GM08714 (cell line): Measurements from ENCODE around the gene ZNF407.

ENCODE experiments used
- H3K4me3 ChIP-seq: fragments of 200-500 bp; sonication (Bioruptor generic); 2 replicates; pipeline ENCODE4 v1.5.1; 2014; ENCODE audit warnings: mild to moderate bottlenecking, low read length, inconsistent platforms
- ZNF274 ChIP-seq: IDR thresholded peaks from 2 replicates; pipeline ENCODE4 v1.6.1; 2012; ENCODE audit warnings: mild to moderate bottlenecking, low read depth, low read length

The ZNF407 gene

GRCh38 chr18:74725690-74726089 lies 128.0 kb downstream of the ZNF407 start:
- H3K4me3 ChIP-seq: no peak overlapping the region
- TF ChIP-seq ZNF274: no peak

GRCh38 chr18:74728586-74728985 lies 130.9 kb downstream of the ZNF407 start:
- no peak for TF ChIP-seq ZNF274
- no peak overlapping the region for H3K4me3 ChIP-seq

DNA sequence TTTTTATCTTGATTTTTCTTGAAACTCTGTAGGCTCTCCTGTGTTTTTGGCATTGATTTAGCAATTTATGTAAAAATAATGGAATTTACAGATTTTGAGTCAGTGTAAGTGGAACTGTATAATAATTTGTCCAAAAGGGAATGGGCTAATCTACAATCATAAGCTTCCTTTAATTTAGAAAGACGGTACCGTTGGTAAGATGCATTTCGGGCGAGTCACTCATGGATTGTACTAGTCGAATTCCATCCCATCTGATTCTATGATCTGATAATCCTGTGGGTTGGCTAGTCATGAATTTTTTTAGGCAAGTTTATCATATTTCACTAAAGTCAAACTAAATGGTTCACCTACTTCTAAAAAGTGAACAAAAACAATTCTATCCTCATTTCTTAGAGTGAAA lies 133.4 kb downstream of the ZNF407 start:
- TF ChIP-seq ZNF274: no peak
- no peak overlapping the region for H3K4me3 ChIP-seq

GRCh38 chr18:74732380-74732779 lies 134.7 kb downstream of the ZNF407 start:
- H3K4me3 ChIP-seq: no peak overlapping the region
- no peak for TF ChIP-seq ZNF274

DNA sequence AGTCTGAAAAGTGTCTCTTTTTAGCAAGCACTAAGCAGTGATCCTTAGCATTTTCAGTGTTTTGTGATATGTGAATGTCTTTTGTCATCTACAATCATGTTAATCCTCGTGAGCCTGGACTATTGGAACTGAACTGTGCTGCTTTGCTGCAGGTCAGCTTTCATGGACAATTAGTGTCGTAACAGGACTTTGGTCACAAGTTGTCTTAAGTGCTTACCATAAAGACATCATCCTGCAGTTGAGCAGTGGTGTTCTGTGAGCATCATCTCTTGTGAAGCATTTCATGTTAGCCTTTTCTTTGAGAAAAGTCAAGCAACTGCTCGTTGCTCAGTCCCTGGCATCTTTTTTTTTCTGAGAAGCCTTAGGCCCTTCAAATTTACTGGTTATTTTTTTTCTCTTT lies 135.9 kb downstream of the ZNF407 start:
- no peak for TF ChIP-seq ZNF274
- H3K4me3 ChIP-seq: no peak overlapping the region

- no peak for TF ChIP-seq ZNF274
- no peak overlapping the region for H3K4me3 ChIP-seq
Measured at GRCh38 chr18:74734013-74734444, 136.4 kb downstream of the ZNF407 start.

- no peak overlapping the region for H3K4me3 ChIP-seq
- no peak for TF ChIP-seq ZNF274
Measured at GRCh38 chr18:74739926-74740325, 142.3 kb downstream of the ZNF407 start.

- H3K4me3 ChIP-seq: no peak overlapping the region
- TF ChIP-seq ZNF274: no peak
Measured at GRCh38 chr18:74742573-74743243, 145.0 kb downstream of the ZNF407 start.

GRCh38 chr18:74745633-74746403 lies 148.1 kb downstream of the ZNF407 start:
- H3K4me3 ChIP-seq: no peak overlapping the region
- no peak for TF ChIP-seq ZNF274

GRCh38 chr18:74748809-74749208 lies 151.1 kb downstream of the ZNF407 start:
- no peak for TF ChIP-seq ZNF274
- H3K4me3 ChIP-seq: no peak overlapping the region

- H3K4me3 ChIP-seq: no peak overlapping the region
- TF ChIP-seq ZNF274: no peak
Measured at GRCh38 chr18:74758995-74759394, 161.3 kb downstream of the ZNF407 start.

- H3K4me3 ChIP-seq: no peak overlapping the region
- no peak for TF ChIP-seq ZNF274
Measured at GRCh38 chr18:74760026-74760425, 162.4 kb downstream of the ZNF407 start.

GRCh38 chr18:74760436-74760835 lies 162.8 kb downstream of the ZNF407 start:
- no peak overlapping the region for H3K4me3 ChIP-seq
- no peak for TF ChIP-seq ZNF274

GRCh38 chr18:74766251-74766650 lies 168.6 kb downstream of the ZNF407 start:
- no peak for TF ChIP-seq ZNF274
- H3K4me3 ChIP-seq: no peak overlapping the region

DNA sequence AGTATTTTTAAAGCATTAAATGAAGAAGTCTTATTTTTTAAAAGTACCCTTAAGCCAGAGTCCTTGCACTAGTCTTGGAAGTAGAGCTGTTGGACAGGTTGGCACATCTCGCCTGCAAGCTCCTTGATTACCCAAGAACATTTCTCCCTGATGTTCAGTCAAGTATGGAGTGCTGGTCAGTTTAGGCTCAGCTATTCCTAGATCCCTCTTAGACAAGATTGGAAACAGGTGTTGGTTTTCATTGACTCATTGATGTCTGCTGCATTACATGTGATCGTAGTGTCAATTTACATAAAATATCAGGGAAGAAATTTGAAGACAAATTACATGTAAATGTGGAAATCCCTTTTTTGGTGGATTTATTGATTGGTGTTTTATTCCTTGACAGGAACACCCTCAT lies 170.4 kb downstream of the ZNF407 start:
- no peak overlapping the region for H3K4me3 ChIP-seq
- no peak for TF ChIP-seq ZNF274
